Right ventricle myocardium inferior (tissue), 1 donor: ENCODE data around the gene MAD1L1. TPM values are rescaled to one million over a fixed set of nuclear protein-coding genes. Genes with fewer than 3 reads are reported as not detected.

Source experiments
- ATAC-seq: fragments of 200-7000 bp; cut with Tn5 transposase; one replicate; pipeline ENCODE4 v1.9.1; 2020; ENCODE audit warnings: mild to moderate bottlenecking, moderate library complexity
- DNase-seq: peaks from one replicate; pipeline ENCODE4 v3.0.0; 2021; ENCODE audit errors: missing footprints
- intact Hi-C: fragments of 100-400 bp; cut with DNase I; formaldehyde crosslinking; loops from one replicate; pipeline ENCODE4 v1.11.0; 2022
- total RNA-seq: library from RNA; stranded (reverse); fragmentation: NEBNext Ultra II Directional; extraction: Animal tissue kit (Norgen Biotek cat#: 25700); gene quantifications from one replicate; pipeline ENCODE4 v1.2.1, GENCODE V29; 2021
- donor health status: DM: no; HTN: yes; CAD: no; lungs with severe emphysema.

The MAD1L1 gene
- total RNA-seq, 1 donor from 2014 or later, result 19.1 TPM

DNA sequence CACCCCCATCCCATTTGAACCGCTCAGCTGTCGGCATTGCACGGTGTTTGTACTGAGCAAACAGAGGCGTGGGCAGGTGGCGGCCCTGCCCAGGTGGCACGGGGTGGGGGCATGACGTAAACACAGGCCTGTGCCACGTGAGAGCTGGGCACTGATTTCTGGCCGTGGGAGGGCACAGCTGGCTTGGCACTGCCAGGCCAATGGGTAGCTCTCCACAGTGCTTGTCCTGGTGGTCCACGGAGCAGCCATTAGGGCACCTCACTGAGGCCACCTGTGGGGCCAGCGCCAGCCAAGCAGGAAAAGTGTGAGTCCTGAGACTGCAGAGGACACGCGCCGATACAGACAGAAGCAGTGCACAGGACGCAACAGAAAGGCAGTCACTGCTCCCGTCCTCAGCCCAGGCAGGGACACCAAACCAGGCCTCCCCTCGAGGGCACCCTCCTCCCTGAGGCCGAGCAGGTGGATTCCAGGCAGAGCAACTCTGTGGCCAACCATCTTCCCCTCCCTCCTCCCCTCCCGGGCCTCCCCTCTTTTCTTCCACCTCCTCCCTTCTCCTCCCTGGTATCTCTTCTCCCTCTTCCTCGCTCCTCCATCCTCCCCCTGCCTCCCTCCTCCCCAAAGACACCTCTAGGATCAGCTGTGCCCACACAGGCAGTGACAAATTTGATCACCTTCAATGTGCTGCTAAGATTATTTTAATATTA is 303.9 kb downstream of the MAD1L1 start:
- no peak for ATAC-seq
- DNase-seq, result peak; percentile 59
- intact Hi-C loops, result loop anchor here (10.0 kb wide), 1 partner anchor 114 kb away; no protein-coding TSS in a partner anchor

GRCh38 chr7:1927937-1928644 is 304.7 kb downstream of the MAD1L1 start:
- intact Hi-C loops, result loop anchor here (10.0 kb wide), 1 partner anchor 113 kb away; no protein-coding TSS in a partner anchor
- peak; percentile 40 for DNase-seq
- ATAC-seq, result no peak

- DNase-seq (no peak), ATAC-seq (no peak)
- intact Hi-C loops, result loop anchor here (10.0 kb wide), 1 partner anchor 112 kb away; no protein-coding TSS in a partner anchor
These were observed 305.8 kb downstream of the MAD1L1 start for GRCh38 chr7:1926908-1927306.

DNA sequence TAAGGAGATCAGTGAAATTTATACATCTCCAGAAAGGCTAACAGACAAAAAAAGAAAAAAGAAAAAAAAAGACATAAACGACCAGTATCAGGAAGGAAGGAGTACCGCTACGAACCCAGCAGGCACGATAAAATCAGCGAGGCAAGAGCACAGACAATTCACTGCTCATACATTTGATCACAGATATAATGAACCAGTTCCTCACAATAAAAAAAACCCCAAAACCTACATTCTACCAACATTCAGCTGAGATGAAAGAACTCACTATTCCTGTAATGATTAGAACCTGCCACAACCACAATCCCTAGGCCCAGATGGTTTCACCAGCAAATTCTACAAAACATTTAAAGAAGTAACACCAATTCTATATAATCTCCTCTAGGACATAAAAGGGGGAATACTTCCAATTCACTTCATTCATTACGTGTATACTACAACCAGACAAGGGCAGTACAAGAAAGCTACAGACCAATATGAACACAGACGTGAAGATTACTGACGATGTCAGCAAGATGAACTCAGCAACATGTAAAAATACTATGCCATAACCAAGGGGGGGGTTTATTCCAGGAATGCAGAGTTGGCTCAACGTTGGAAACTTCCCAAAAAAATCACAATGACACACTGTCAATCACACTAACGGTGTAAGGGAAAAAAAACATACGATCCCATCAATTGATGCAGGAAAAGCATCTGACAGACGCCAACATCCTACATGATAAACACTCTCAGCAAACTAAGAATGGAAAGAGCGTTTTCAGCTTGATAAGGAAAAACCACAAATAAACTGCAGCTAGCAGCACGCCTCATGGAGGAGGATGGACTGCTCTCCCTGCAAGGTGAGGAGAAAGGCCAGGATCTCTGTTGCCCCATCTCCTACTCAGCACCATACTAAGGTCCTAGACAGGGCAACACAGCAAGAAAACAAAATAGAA is 306.5 kb downstream of the MAD1L1 start:
- intact Hi-C loops, result loop anchor here (10.0 kb wide), 1 partner anchor 111 kb away; no protein-coding TSS in a partner anchor
- DNase-seq, result no peak
- no peak for ATAC-seq

DNA sequence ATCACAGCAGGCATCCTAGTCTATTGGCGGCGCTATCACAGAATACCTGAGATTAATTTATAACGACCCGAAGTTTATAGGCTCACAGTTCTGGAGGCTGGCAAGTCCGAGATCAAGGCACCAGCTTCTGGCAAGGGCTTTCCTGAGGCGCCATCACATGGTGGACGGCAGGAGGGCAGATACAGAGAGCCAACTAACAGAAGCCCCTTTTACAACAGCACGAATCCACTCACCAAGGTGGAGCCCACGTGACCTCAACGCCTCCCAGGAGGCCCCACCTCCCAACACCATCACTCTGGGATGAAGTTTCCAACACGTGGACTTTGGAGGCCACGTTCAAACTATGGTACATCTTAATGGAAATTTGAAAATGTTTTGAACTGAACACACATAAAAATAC is 307.4 kb downstream of the MAD1L1 start:
- ATAC-seq (no peak), DNase-seq (no peak)
- intact Hi-C loops, result loop anchor here (10.0 kb wide), 1 partner anchor 111 kb away; no protein-coding TSS in a partner anchor

- DNase-seq (no peak), ATAC-seq (no peak)
- intact Hi-C loops, result loop anchor here (10.0 kb wide), 1 partner anchor 110 kb away; no protein-coding TSS in a partner anchor
These were observed 308.4 kb downstream of the MAD1L1 start for GRCh38 chr7:1924258-1924817.

DNA sequence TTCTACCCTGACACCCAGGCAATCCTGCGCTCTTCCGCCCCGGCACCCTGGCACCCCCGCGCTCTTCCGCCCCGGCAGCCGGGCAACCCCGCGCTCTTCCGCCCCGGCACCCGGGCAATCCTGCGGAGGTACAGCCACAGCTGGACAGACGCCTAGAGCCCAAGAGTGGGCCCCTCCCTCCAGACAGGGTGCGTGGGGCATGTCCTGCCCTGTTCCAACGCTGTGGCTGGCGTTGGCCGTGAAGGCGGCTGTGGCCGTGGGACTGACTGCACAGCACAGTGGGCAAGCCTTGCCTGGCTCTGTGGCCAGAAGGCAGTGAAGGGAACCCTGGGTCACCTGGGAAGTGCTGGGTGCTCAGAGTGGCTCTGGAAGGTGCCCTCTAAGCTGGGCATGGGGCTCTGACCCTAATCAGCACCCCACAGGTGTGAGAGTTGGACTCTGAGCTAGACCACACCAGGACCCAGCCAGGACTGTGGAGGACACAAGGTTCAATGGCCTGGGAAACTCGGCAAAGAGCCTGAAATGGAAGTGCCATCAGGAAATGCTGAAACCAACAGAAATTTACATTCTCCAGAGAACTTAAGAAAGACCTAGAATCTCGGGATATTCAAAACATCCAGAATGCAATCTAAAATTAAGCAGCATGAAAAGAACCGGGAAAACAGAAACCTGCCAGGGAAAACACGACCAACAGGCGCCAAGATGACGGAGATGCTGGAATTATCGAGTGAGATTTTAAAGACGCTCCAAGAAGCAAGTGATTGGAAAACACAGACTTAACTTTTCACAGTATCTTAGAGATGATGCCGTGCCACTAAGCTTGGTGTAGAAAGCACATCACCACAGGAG is 309.1 kb downstream of the MAD1L1 start:
- DNase-seq, result no peak
- intact Hi-C loops, result loop anchor here (10.0 kb wide), 1 partner anchor 109 kb away; no protein-coding TSS in a partner anchor
- ATAC-seq, result no peak

DNA sequence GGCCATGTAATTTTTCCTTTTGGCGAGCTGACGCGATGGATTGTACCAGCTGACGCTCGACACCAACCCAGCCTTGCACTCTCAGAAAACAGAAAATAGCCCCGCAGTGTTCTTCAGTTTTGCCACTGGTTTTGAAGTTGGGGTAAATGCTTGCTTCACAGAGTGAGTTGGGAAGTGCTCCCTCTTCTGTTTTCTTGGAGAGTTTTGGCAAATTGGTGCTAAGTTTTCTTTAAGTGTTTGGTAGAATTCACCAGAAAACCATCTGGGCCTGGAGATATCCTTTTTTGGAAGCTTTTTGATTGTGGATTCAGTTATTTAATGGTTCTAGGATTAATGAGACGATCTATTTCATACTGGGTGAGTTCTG is 309.9 kb downstream of the MAD1L1 start:
- no peak for ATAC-seq
- intact Hi-C loops, result loop anchor here (10.0 kb wide), 1 partner anchor 108 kb away; no protein-coding TSS in a partner anchor
- DNase-seq, result no peak

DNA sequence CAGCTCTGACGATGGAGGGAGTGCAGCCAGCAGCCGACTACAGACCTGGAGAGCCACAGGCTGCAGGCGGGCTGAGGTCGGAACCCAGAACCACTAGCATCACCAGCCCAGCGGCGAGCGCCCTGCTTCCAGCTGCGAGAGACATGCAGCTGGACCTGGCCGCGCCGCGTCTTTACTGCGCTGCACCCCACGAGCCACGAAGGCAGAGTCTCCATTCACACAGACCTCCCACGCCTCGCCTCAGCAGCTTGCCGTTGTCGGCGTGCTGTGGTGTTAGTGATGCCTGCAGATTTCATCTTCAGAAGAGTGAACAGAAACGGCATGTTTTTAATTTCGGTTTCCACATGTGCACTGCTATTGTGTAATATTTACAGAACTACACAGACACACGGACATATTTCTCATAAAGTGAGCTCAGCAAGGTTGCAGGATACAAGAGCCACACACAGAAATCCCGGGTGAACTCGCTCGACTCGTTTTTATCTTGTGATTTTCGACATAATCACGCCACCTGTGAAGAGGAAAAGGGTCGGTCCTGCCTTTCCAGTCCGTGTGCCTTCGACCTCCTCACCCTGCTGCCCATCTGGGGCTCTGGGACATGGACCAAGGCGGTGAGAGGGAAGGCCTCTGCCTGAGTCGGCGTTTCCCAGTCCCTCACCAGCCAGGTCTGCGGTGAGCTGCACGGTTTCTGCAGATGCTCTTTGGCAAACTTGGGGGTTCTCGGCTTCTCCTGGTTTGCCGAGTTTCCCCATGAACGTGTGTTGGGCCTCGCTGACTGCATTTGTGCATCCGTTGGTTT is 310.5 kb downstream of the MAD1L1 start:
- DNase-seq, result peak; percentile 67
- no peak for ATAC-seq
- intact Hi-C loops, result loop anchor here (10.0 kb wide), 1 partner anchor 107 kb away; no protein-coding TSS in a partner anchor

DNA sequence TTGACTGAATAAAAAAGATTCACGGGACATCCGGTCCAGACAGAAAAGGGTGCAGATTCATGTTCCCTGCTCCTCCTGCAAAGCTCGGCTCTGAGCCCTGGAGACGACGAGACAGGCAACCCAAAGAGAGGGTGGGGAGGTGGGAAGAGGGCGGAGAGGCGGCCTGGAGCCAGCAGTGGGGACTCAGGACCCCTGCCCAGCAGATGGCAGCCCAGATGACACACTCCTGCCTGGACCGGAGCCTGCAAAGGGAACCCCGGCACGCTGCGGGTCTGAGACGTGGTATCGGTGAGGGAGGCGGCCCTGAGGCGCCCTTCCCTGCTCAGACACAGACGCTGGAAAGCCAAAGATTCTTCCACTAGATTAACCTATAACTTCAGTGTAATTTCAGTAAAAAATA is 311.9 kb downstream of the MAD1L1 start:
- intact Hi-C loops, result loop anchor here (10.0 kb wide), 1 partner anchor 106 kb away; no protein-coding TSS in a partner anchor
- ATAC-seq, result no peak
- DNase-seq, result peak; percentile 67

- ATAC-seq, result no peak
- intact Hi-C loops, result loop anchor here (10.0 kb wide), 1 partner anchor 105 kb away; no protein-coding TSS in a partner anchor
These were observed 312.5 kb downstream of the MAD1L1 start for GRCh38 chr7:1920266-1920681.

DNA sequence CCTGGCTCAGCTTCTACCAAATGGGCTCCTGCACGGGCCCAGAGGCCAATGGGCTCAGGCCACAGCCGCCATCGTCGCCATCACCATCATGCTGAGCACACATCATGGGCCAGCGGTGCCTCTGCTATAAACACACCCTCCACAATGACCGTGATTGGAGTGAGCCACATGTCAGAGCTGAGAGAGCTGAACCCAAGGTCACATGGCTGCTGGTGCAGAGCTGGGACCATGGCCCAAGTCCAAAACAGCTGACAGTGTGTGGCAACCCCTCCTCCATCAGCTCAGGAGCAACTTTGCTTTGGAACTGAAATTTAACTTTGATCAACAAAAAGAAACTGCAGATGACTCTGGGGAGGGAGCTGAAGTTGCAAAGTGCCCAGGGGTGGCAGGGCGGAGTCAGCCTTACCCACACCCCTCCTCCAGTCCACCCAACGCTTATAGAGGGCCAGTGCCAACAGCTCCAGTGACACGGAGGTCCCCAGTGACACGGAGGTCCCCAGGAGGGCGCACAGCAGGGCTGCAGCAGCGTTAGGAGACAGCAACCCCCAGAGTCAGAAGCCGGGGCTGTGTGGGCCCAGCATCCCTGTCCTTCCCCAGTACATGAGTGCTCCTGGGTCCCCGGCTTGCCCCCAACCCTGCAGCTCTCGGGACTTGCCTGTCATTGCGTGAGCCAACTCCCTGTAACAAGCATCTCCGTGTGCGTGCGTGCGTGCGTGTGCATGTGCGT is 313.0 kb downstream of the MAD1L1 start:
- DNase-seq (peak; percentile 74), ATAC-seq (peak; percentile 78)
- intact Hi-C loops, result loop anchor here (10.0 kb wide), 1 partner anchor 105 kb away; no protein-coding TSS in a partner anchor

More at GRCh38 chr7:1920266-1920681, 312.5 kb downstream of the MAD1L1 start:
- peak; percentile 62 for DNase-seq

DNA sequence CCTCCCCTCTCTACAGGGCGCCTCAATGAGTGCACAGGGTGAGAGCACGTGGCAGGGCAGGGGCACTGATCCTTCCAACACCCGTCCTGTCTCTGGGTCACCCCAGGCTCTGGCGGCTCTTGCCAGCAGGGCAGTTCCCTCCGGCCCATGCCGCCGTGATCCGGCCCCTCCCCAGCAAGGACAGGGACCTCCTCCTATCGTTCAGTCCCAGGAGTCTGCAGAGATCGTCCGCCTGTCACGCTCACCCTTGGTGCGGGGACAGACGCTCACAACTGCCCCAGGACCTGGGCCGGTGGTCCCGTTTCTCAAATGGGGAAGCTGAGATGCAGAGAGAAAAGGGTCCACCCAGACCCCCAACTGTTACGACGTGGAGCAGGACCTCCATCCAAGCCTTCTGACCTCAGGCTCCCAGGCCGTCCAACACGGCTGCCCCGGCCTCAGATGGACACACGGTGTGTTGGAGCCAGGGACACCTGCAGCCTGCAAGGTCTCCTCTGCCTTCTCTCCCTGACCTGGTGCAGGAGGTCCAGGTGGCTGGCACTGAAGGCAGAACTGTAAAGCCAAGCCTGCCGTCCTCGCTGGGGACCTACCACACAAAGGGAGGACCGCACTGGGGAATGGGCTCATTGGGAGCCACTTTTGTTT is 313.7 kb downstream of the MAD1L1 start:
- ATAC-seq (no peak), DNase-seq (peak; percentile 66)
- intact Hi-C loops, result no loop called here

DNA sequence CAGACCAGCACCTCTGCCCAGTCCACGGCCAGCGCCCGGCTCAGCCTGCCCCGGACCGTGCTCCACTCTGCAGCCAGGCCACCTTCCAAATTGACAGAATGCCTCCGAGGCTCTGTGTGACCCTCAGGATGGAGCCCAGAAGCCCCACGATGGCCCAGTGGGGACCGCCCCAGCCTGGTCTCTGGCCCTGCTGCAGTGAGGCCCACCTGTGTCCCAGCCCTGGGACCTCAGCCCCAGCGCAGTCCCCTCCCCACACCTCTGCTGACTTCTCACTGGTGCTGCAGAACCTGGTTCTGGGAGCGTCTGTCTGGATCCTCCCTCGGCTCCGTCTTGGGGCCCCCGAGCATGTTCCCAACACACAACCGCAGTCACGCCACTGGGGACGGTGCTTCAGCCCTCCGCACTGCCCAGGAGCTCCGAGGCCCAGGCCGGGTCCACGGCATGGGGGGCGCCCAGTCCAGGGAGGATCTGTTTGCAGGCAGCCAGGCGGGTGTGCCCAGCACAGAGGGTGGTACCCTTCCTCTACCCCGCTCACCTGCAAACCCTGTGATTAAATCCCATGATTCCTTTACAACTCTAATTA is 314.6 kb downstream of the MAD1L1 start:
- peak; percentile 63 for DNase-seq
- intact Hi-C loops, result no loop called here
- ATAC-seq, result no peak
